Measurements from ENCODE around the gene MICU1. TPM values are rescaled to one million over a fixed set of nuclear protein-coding genes. Genes with fewer than 3 reads are reported as not detected.
"Not testable (repeated sequence)": the region's sequence is repeated elsewhere in the genome, so short reads cannot be mapped to it uniquely, and the experiment has no call there.

Gene MICU1
- total RNA-seq, 2 experiments from 2014 or later = 41.2 to 41.7 TPM

GRCh38 chr10:72485701-72486100 is 140.2 kb downstream of the MICU1 start:
- intact Hi-C loops (cut with micrococcal nuclease) = no loop called here
- DNase-seq = no peak
- Mint-ChIP-seq H3K4me1 (ENCODE audit: low read depth) (no peaks in the 10 kb centered on the region), H3K9me3 (no peaks in the 10 kb centered on the region), H3K27ac (no peak overlapping the region), H3K36me3 (no peaks in the 10 kb centered on the region), H3K27me3 (no peaks in the 10 kb centered on the region), H3K4me3 (no peak overlapping the region)
- ChIA-PET CTCF (no interaction called here), POLR2A (no interaction called here)

DNA sequence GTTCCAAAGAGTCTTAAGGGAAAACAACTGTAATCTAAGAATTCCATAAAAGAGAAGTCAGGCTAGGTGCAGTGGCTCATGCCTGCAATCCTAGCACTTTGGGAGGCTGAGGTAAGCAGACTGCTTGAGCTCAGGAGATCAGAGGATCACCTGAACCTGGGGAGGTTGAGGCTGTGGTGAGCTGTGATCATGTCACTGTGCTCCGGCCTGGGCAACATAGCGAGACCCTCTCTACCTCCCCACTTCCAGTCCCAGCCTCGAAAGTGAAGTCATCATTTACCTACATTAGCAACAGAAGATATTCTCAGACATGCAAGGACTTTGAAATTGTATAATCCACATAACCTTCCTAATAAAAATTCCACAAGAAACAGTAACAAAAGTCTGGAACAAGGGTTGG is 141.4 kb downstream of the MICU1 start:
- POLR2A ChIA-PET = no interaction called here
- no peak for DNase-seq
- Mint-ChIP-seq H3K36me3 (no peaks in the 10 kb centered on the region), H3K9me3 (no peaks in the 10 kb centered on the region), H3K27me3 (no peaks in the 10 kb centered on the region), H3K4me3 (no peak overlapping the region), H3K4me1 (ENCODE audit: low read depth) (no peaks in the 10 kb centered on the region), H3K27ac (no peak overlapping the region)
- intact Hi-C loops (cut with micrococcal nuclease) = no loop called here
- CTCF ChIA-PET = interaction anchor here (0.6 kb wide), 1 partner anchor 567 kb away, joined by 3 read pairs; no protein-coding TSS in a partner anchor

- H3K4me3 Mint-ChIP-seq = no peak overlapping the region
- no peaks in the 10 kb centered on the region for H3K27me3 Mint-ChIP-seq
- H3K27ac Mint-ChIP-seq = no peak overlapping the region
- H3K4me1 Mint-ChIP-seq (ENCODE audit: low read depth) = no peaks in the 10 kb centered on the region
- ChIA-PET CTCF (no interaction called here), POLR2A (no interaction called here)
- DNase-seq = no peak
- no peaks in the 10 kb centered on the region for H3K9me3 Mint-ChIP-seq
- intact Hi-C loops (cut with micrococcal nuclease) = no loop called here
- no peaks in the 10 kb centered on the region for H3K36me3 Mint-ChIP-seq
Observed at GRCh38 chr10:72483471-72483870, 142.4 kb downstream of the MICU1 start.

GRCh38 chr10:72480861-72481260 is 145.0 kb downstream of the MICU1 start:
- CTCF ChIA-PET = no interaction called here
- Mint-ChIP-seq H3K27ac (no peak overlapping the region), H3K4me1 (ENCODE audit: low read depth) (no peaks in the 10 kb centered on the region), H3K27me3 (no peaks in the 10 kb centered on the region), H3K36me3 (peaks cover 9% of the 10 kb centered on the region), H3K4me3 (no peak overlapping the region), H3K9me3 (no peaks in the 10 kb centered on the region)
- DNase-seq = no peak
- POLR2A ChIA-PET = no interaction called here
- intact Hi-C loops (cut with micrococcal nuclease) = no loop called here

DNA sequence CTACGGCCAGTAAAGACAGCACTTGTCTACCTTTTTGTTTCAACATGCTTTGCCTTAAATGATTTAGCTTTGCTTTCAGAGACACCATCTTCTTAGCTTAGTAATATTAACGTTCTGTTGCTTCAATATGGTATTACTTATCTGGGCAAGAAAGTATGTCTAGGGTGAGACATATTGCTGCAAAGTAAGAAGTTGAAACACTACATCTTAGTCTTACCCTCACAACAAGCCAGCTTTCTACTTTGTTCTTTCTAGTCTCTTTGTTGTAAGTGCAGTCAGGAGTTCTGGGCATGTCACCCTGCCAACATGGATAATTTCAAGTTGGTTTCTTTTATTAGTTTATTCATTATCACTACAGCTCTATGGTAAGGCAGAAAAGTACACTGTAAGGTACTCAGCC is 148.4 kb downstream of the MICU1 start:
- Mint-ChIP-seq H3K27ac (no peak overlapping the region), H3K27me3 (no peaks in the 10 kb centered on the region), H3K4me3 (no peak overlapping the region), H3K36me3 (peaks cover 26% of the 10 kb centered on the region), H3K4me1 (ENCODE audit: low read depth) (no peaks in the 10 kb centered on the region), H3K9me3 (no peaks in the 10 kb centered on the region)
- DNase-seq = no peak
- intact Hi-C loops (cut with micrococcal nuclease) = no loop called here
- ChIA-PET CTCF (no interaction called here), POLR2A (no interaction called here)

GRCh38 chr10:72472306-72472705 is 153.6 kb downstream of the MICU1 start:
- no peak for DNase-seq
- ChIA-PET POLR2A (no interaction called here), CTCF (interaction anchor here (1.2 kb wide), 1 partner anchor 12 kb away, joined by 3 read pairs; no protein-coding TSS in a partner anchor)
- Mint-ChIP-seq H3K36me3 (peaks cover 41% of the 10 kb centered on the region), H3K9me3 (no peaks in the 10 kb centered on the region), H3K27ac (no peak overlapping the region), H3K27me3 (no peaks in the 10 kb centered on the region), H3K4me3 (no peak overlapping the region), H3K4me1 (ENCODE audit: low read depth) (no peaks in the 10 kb centered on the region)
- intact Hi-C loops (cut with micrococcal nuclease) = no loop called here

- intact Hi-C loops (cut with micrococcal nuclease) = no loop called here
- Mint-ChIP-seq H3K9me3 (no peaks in the 10 kb centered on the region), H3K27ac (no peak overlapping the region), H3K27me3 (no peaks in the 10 kb centered on the region), H3K4me1 (ENCODE audit: low read depth) (peaks cover 6% of the 10 kb centered on the region), H3K36me3 (peaks cover 41% of the 10 kb centered on the region), H3K4me3 (no peak overlapping the region)
- no peak for DNase-seq
- ChIA-PET CTCF (no interaction called here), POLR2A (no interaction called here)
Observed at GRCh38 chr10:72470666-72471065, 155.2 kb downstream of the MICU1 start.

DNA sequence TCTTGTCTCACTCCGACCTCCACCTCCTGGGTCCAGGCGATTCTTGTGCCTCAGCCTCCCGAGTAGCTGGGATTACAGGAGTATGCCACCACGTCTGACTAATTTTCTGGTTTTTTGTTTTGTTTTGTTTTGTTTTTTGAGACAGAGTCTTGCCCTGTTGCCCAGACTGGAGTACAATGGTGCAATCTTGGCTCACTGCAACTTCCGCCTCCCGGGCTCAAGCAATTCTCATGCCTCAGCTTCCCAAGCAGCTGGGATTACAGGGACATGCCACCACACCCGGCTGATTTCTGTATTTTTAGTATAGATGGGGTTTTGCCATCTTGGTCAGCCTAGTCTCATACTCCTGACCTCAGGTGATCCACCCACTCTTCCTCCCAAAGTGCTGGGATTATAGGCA is 158.8 kb downstream of the MICU1 start:
- DNase-seq; H3K4me1 Mint-ChIP-seq (ENCODE audit: low read depth); H3K9me3 Mint-ChIP-seq; intact Hi-C loops (cut with micrococcal nuclease); POLR2A ChIA-PET; H3K27me3 Mint-ChIP-seq; H3K4me3 Mint-ChIP-seq; H3K27ac Mint-ChIP-seq: not testable (repeated sequence)
- CTCF ChIA-PET = interaction anchor here (0.7 kb wide), 1 partner anchor 11 kb away, joined by 4 read pairs; no protein-coding TSS in a partner anchor
- peaks cover 22% of the 10 kb centered on the region for H3K36me3 Mint-ChIP-seq

GRCh38 chr10:72466018-72466417 is 159.9 kb downstream of the MICU1 start:
- Mint-ChIP-seq H3K27me3 (no peaks in the 10 kb centered on the region), H3K9me3 (no peaks in the 10 kb centered on the region), H3K4me1 (ENCODE audit: low read depth) (peaks cover 6% of the 10 kb centered on the region), H3K36me3 (peaks cover 18% of the 10 kb centered on the region), H3K27ac (peak overlapping the region; percentile 14), H3K4me3 (no peak overlapping the region)
- ChIA-PET CTCF (no interaction called here), POLR2A (no interaction called here)
- DNase-seq = no peak
- intact Hi-C loops (cut with micrococcal nuclease) = no loop called here

GRCh38 chr10:72464438-72464837 is 161.4 kb downstream of the MICU1 start:
- Mint-ChIP-seq H3K36me3 (peaks cover 6% of the 10 kb centered on the region), H3K27ac (no peak overlapping the region), H3K4me1 (ENCODE audit: low read depth) (peaks cover 6% of the 10 kb centered on the region), H3K4me3 (no peak overlapping the region), H3K27me3 (no peaks in the 10 kb centered on the region), H3K9me3 (no peaks in the 10 kb centered on the region)
- DNase-seq = no peak
- intact Hi-C loops (cut with micrococcal nuclease) = no loop called here
- ChIA-PET POLR2A (no interaction called here), CTCF (no interaction called here)

DNA sequence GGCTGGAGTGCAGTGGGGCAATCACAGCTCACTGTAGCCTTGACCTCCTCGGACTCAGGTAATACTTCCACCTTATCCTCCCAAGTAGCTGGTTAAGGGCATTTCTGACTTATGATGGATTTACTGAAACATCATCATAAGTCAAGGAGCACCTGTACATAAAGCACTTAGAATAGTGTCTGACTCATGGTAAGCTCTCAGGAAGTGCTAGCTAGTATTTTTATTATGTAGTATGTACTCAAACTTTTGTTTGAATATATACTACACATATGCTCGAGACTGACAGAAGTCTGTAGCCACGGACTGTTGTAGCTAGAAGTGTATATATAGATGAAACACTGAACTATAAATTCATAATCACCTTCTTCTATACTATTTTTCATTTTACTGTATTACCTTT is 163.6 kb downstream of the MICU1 start:
- H3K4me1 Mint-ChIP-seq (ENCODE audit: low read depth) = peaks cover 6% of the 10 kb centered on the region
- no peak for DNase-seq
- ChIA-PET CTCF (interaction anchor here (0.7 to 1.1 kb wide), 2 partner anchors 11 to 923 kb away, joined by 3 to 5 read pairs; no protein-coding TSS in a partner anchor), POLR2A (no interaction called here)
- H3K27ac Mint-ChIP-seq = no peak overlapping the region
- intact Hi-C loops (cut with micrococcal nuclease) = no loop called here
- H3K4me3 Mint-ChIP-seq = no peak overlapping the region
- H3K36me3 Mint-ChIP-seq = peaks cover 8% of the 10 kb centered on the region
- H3K27me3 Mint-ChIP-seq = no peaks in the 10 kb centered on the region
- no peaks in the 10 kb centered on the region for H3K9me3 Mint-ChIP-seq

- no peak overlapping the region for H3K27ac Mint-ChIP-seq
- CTCF ChIA-PET = no interaction called here
- H3K27me3 Mint-ChIP-seq = no peaks in the 10 kb centered on the region
- POLR2A ChIA-PET = no interaction called here
- intact Hi-C loops (cut with micrococcal nuclease) = no loop called here
- H3K4me1 Mint-ChIP-seq (ENCODE audit: low read depth) = peaks cover 4% of the 10 kb centered on the region
- no peak overlapping the region for H3K4me3 Mint-ChIP-seq
- no peaks in the 10 kb centered on the region for H3K9me3 Mint-ChIP-seq
- DNase-seq = no peak
- H3K36me3 Mint-ChIP-seq = peaks cover 7% of the 10 kb centered on the region
Observed at GRCh38 chr10:72461085-72461484, 164.8 kb downstream of the MICU1 start.

GRCh38 chr10:72460284-72460876 is 165.5 kb downstream of the MICU1 start:
- peaks cover 4% of the 10 kb centered on the region for H3K36me3 Mint-ChIP-seq
- no peaks in the 10 kb centered on the region for H3K9me3 Mint-ChIP-seq
- intact Hi-C loops (cut with micrococcal nuclease) = no loop called here
- no peak overlapping the region for H3K4me3 Mint-ChIP-seq
- no peaks in the 10 kb centered on the region for H3K4me1 Mint-ChIP-seq (ENCODE audit: low read depth)
- no peak overlapping the region for H3K27ac Mint-ChIP-seq
- H3K27me3 Mint-ChIP-seq = no peaks in the 10 kb centered on the region
- DNase-seq = no peak
- ChIA-PET CTCF (interaction anchor here (1.2 kb wide), 1 partner anchor 12 kb away, joined by 3 read pairs; no protein-coding TSS in a partner anchor), POLR2A (no interaction called here)

Data from activated CD4-positive, alpha-beta memory T cell treated with anti-CD3 and anti-CD28 coated beads for 36 hours (primary cell).